PC-9 (cell line): Measurements from ENCODE around the gene TP53TG3. TPM values are rescaled to one million over a fixed set of nuclear protein-coding genes. Genes with fewer than 3 reads are reported as not detected.
"Not testable (repeated sequence)": the region's sequence is repeated elsewhere in the genome, so short reads cannot be mapped to it uniquely, and the experiment has no call there.

Experiments used
- BruUV-seq: library from RNA; stranded (reverse); fragments of 400-500 nt; replicated peaks from 2 replicates; lab custom pipeline; 2021; lab: Mats Ljungman, UMichigan
- CTCF ChIA-PET: fragments of 300-600 bp; sonication (Branson Sonifier 250); formaldehyde crosslinking; loops from one replicate; lab custom pipeline; 2022; ENCODE audit warnings: antibody characterized with exemption; lab: Charles Lee
- POLR2A ChIA-PET: fragments of 300-600 bp; sonication (Branson Sonifier 250); formaldehyde crosslinking; loops from one replicate; lab custom pipeline; 2022; ENCODE audit warnings: antibody characterized with exemption; ENCODE audit not compliant: unreplicated experiment; lab: Charles Lee
- DNase-seq, 2 experiments: peaks; one replicate each; pipeline versions ENCODE4 v3.0.0 to v3.0.0-alpha.2; 2015 to 2022; ENCODE audit warnings: mixed read lengths in 1 of 2
- H2AFZ ChIP-seq: fragments of 200-600 bp; sonication (generic); 2 replicates; pipeline ENCODE4 v1.8.1; 2017; ENCODE audit warnings: antibody characterized with exemption
- H3F3A ChIP-seq: fragments of 200-600 bp; sonication (generic); 2 replicates; pipeline ENCODE4 v1.8.1; 2017; ENCODE audit warnings: antibody characterized with exemption, mild to moderate bottlenecking, low read depth; ENCODE audit not compliant: insufficient read depth
- H3K27ac ChIP-seq: fragments of 200-600 bp; sonication (generic); 2 replicates; pipeline ENCODE4 v1.6.1; 2016; ENCODE audit warnings: mixed run types
- H3K27me3 ChIP-seq: fragments of 200-600 bp; sonication (generic); 2 replicates; pipeline ENCODE4 v1.6.1; 2016; ENCODE audit warnings: low read depth, mixed run types; ENCODE audit not compliant: insufficient read depth
- H3K36me3 ChIP-seq: fragments of 200-600 bp; sonication (generic); 2 replicates; pipeline ENCODE4 v1.6.1; 2016; ENCODE audit warnings: low read depth, mixed run types
- H3K4me1 ChIP-seq: fragments of 200-600 bp; sonication (generic); replicated peaks from 2 replicates; pipeline ENCODE4 v1.6.1; 2016; ENCODE audit warnings: mixed run types; ENCODE audit not compliant: insufficient read depth
- H3K4me2 ChIP-seq: fragments of 200-600 bp; sonication (generic); 2 replicates; pipeline ENCODE4 v1.6.1; 2017; ENCODE audit warnings: mixed run types
- H3K4me3 ChIP-seq: fragments of 200-600 bp; sonication (generic); 2 replicates; pipeline ENCODE4 v1.6.1; 2016; ENCODE audit warnings: mixed run types
- H3K79me2 ChIP-seq: fragments of 200-600 bp; sonication (generic); 2 replicates; pipeline ENCODE4 v1.6.1; 2017; ENCODE audit warnings: low read depth, mixed run types
- H3K9me2 ChIP-seq: fragments of 200-600 bp; sonication (generic); 2 replicates; pipeline ENCODE4 v1.8.1; 2017; ENCODE audit warnings: mild to moderate bottlenecking; ENCODE audit not compliant: insufficient read depth
- H3K9me3 ChIP-seq: fragments of 200-600 bp; sonication (generic); 2 replicates; pipeline ENCODE4 v1.8.1; 2016; ENCODE audit warnings: low read depth; ENCODE audit not compliant: insufficient read depth
- H4K20me1 ChIP-seq: fragments of 200-600 bp; sonication (generic); 2 replicates; pipeline ENCODE4 v1.8.1; 2017; ENCODE audit not compliant: insufficient read depth
- intact Hi-C: fragments of 100-400 bp; cut with micrococcal nuclease; formaldehyde crosslinking; loops from one replicate; pipeline ENCODE4 v1.10.0; 2022; ENCODE audit not compliant: unreplicated experiment
- total RNA-seq: library from RNA; stranded (reverse); gene quantifications from 2 replicates; pipeline ENCODE4 v1.2.3, GENCODE V29; 2021

Gene TP53TG3
- total RNA-seq, 1 experiment from 2014 or later: not detected

- DNase-seq, H3K79me2 ChIP-seq, H3K9me2 ChIP-seq, intact Hi-C loops, H3K4me2 ChIP-seq, CTCF ChIA-PET, H3K27ac ChIP-seq, H3K4me3 ChIP-seq, BruUV-seq, H4K20me1 ChIP-seq, POLR2A ChIA-PET, H3K27me3 ChIP-seq, H3K4me1 ChIP-seq, H3F3A ChIP-seq, H3K9me3 ChIP-seq, H2AFZ ChIP-seq, H3K36me3 ChIP-seq: not testable (repeated sequence)
These were observed 38.4 kb downstream of the TP53TG3 start for GRCh38 chr16:32637614-32638013.

- intact Hi-C loops, H4K20me1 ChIP-seq, H3K9me2 ChIP-seq, DNase-seq, H3K27ac ChIP-seq, H3K79me2 ChIP-seq, H3K27me3 ChIP-seq, H3K4me1 ChIP-seq, H3F3A ChIP-seq, BruUV-seq, H3K4me3 ChIP-seq, CTCF ChIA-PET, H2AFZ ChIP-seq, H3K4me2 ChIP-seq, POLR2A ChIA-PET, H3K36me3 ChIP-seq, H3K9me3 ChIP-seq: not testable (repeated sequence)
These were observed 43.9 kb downstream of the TP53TG3 start for GRCh38 chr16:32632096-32632495.
